GM12873 (cell line): ENCODE measurements around the gene FBXO34.

Experiments
- CTCF ChIP-seq: IDR thresholded peaks from 2 replicates; pipeline ENCODE4 v1.5.1; 2012; ENCODE audit warnings: low read depth, mild to moderate bottlenecking, moderate library complexity, low read length, control low read depth; ENCODE audit not compliant: insufficient read depth; ENCODE audit errors: missing control alignments

Gene FBXO34

GRCh38 chr14:55249423-55249822, 21.8 kb upstream of the FBXO34 start:
- TF ChIP-seq CTCF = no peak

DNA sequence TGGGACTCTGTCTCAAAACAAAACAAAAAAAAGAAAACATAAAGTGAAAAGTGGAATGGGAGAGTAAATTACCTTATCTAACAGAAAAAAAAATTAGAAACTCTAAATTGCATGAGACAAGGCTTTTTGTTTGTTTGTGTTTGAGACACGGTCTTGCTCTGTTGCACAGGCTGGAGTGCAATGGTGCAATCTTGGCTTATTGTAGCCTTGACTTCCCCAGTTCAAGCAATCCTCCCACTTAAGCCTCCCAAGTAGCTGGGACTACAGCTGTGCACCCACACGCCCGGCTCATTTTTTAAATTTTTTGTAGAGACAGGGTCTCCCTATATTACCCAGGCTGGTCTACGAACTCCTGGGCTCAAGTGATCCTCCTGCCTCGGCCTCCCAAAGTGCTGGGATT, 17.9 kb upstream of the FBXO34 start:
- no peak for TF ChIP-seq CTCF

GRCh38 chr14:55254581-55254980, 16.6 kb upstream of the FBXO34 start:
- no peak for TF ChIP-seq CTCF

DNA sequence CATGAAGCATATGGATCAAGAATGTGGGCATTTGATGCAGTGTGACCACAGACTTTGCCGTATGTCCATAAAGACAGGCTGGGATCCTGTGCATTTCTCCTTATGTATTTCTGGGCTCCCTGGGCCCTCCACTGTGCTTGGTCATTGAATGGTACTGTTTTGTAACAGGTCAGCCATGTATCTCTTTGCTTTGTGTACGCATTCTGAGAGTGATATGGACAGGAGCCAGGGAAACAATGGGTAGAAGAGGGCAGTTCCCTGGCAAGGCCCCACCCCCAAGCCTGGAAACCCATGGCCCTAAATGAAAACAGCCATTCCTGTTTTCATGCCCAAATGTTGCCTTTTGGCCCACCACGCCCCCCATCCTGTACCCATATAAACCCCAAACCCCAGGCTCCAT, 15.2 kb upstream of the FBXO34 start:
- no peak for TF ChIP-seq CTCF

DNA sequence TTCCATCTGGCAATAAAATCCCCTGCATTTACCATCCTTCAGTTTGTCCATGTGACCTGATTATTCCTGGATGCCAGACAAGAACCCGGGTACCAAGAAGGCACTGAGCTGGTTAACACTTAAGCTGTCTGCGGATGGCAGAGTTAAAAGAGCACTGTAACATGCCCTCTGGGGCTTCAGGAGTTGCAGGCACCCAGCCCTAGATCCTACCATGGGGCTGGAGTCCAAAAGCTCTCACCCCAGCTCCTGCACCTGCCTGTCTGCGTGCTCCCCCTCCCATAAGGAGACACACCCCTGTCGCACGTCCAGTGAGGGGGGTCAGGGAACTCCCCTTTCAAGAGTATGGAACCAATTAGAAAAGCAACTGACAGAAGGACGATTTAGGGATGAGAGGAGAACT, 14.6 kb upstream of the FBXO34 start:
- TF ChIP-seq CTCF = no peak

GRCh38 chr14:55265197-55265596, 6.0 kb upstream of the FBXO34 start:
- TF ChIP-seq CTCF = peak; percentile 20

- TF ChIP-seq CTCF = no peak
Observed at GRCh38 chr14:55267820-55268219, 3.4 kb upstream of the FBXO34 start.
